Ishikawa (cell line): Measurements from ENCODE around the gene TSPAN14.

Experiments
- CEBPB ChIP-seq: IDR thresholded peaks from 2 replicates; pipeline ENCODE4 v1.6.1; 2012
- EGR1 ChIP-seq: IDR thresholded peaks from 2 replicates; pipeline ENCODE4 v1.6.1; 2012
- EP300 ChIP-seq: IDR thresholded peaks from 2 replicates; pipeline ENCODE4 v1.6.1; 2012; ENCODE audit warnings: borderline replicate concordance
- FOXM1 ChIP-seq: IDR thresholded peaks from 2 replicates; pipeline ENCODE4 v1.6.1; 2012; ENCODE audit warnings: low read depth, borderline replicate concordance
- NFIC ChIP-seq: IDR thresholded peaks from 2 replicates; pipeline ENCODE4 v1.6.1; 2012
- RAD21 ChIP-seq: IDR thresholded peaks from 2 replicates; pipeline ENCODE4 v1.6.1; 2012; ENCODE audit warnings: low read depth
- TAF1 ChIP-seq: IDR thresholded peaks from 2 replicates; pipeline ENCODE4 v1.6.1; 2012; ENCODE audit warnings: low read depth, mild to moderate bottlenecking
- TF ChIP-seq, protein P1 (sequence below): IDR thresholded peaks from 2 replicates; pipeline ENCODE4 v1.6.1; 2012
- TF ChIP-seq, protein P2 (sequence below): IDR thresholded peaks from 2 replicates; pipeline ENCODE4 v1.6.1; 2012; ENCODE audit warnings: low read depth, mild to moderate bottlenecking

DNA sequence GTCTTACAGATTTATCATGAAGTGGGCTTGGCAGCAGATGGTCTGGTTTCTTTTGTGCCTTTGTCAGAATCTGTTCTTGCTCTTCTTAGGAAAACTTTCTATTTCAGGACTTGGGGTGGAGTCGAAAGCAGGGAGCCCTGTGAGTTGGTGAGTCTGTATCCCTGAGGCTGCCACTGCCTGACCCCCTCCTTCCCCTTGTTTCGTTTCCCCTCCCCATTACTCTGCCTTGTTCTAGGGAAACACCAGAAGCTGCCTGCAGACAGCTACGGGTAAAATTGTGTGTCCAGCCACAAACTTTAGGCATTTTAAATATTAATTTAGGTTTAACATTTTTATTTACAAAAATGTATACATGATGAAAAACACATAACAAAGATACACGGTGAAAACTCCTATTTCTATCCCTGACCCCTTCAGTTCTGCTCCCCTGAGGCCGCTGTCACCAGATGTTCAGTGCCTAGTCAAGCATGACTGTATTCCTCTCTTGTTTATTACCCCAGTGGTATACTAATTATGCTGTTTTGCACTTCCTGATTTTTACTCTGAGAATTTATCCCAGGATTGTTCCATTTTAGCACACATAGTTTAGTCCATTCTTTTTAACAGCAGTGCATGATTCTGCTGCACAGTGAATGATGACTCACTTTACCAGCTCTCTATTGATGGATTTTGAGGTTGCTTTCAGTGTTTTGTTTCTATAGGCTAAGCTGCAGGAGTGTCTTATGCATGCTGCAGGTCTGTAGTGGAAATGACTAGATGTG lies 9.1 kb downstream of the TSPAN14 start:
- TF ChIP-seq, protein P1, sequence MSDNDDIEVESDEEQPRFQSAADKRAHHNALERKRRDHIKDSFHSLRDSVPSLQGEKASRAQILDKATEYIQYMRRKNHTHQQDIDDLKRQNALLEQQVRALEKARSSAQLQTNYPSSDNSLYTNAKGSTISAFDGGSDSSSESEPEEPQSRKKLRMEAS: 0 out of 2 replicates have a peak, but pooled peaks have one; percentile 17
- TF ChIP-seq EP300 (no peak), RAD21 (no peak), FOXM1 (no peak), CEBPB (no peak), NFIC (no peak), TAF1 (no peak), EGR1 (no peak)
- TF ChIP-seq, protein P2, sequence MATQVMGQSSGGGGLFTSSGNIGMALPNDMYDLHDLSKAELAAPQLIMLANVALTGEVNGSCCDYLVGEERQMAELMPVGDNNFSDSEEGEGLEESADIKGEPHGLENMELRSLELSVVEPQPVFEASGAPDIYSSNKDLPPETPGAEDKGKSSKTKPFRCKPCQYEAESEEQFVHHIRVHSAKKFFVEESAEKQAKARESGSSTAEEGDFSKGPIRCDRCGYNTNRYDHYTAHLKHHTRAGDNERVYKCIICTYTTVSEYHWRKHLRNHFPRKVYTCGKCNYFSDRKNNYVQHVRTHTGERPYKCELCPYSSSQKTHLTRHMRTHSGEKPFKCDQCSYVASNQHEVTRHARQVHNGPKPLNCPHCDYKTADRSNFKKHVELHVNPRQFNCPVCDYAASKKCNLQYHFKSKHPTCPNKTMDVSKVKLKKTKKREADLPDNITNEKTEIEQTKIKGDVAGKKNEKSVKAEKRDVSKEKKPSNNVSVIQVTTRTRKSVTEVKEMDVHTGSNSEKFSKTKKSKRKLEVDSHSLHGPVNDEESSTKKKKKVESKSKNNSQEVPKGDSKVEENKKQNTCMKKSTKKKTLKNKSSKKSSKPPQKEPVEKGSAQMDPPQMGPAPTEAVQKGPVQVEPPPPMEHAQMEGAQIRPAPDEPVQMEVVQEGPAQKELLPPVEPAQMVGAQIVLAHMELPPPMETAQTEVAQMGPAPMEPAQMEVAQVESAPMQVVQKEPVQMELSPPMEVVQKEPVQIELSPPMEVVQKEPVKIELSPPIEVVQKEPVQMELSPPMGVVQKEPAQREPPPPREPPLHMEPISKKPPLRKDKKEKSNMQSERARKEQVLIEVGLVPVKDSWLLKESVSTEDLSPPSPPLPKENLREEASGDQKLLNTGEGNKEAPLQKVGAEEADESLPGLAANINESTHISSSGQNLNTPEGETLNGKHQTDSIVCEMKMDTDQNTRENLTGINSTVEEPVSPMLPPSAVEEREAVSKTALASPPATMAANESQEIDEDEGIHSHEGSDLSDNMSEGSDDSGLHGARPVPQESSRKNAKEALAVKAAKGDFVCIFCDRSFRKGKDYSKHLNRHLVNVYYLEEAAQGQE: no peak
